ENCODE results near the gene SPATC1L. TPM values are rescaled to one million over a fixed set of nuclear protein-coding genes. Genes with fewer than 3 reads are reported as not detected.

SPATC1L gene
- total RNA-seq, 1 experiment from 2014 or later, result 36.0 TPM

DNA sequence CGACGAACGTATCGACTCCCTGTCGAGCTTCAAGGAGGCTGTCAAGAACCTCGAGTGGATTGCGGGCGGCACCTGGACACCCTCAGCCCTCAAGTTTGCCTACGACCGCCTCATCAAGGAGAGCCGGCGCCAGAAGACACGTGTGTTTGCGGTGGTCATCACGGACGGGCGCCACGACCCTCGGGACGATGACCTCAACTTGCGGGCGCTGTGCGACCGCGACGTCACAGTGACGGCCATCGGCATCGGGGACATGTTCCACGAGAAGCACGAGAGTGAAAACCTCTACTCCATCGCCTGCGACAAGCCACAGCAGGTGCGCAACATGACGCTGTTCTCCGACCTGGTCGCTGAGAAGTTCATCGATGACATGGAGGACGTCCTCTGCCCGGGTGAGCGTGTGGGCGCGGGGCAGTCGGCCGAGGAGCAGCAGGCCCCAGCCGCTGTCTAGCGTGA is 58.4 kb downstream of the SPATC1L start:
- Histone ChIP-seq H3K9me3 (ENCODE audit: control insufficient read depth, low read depth, low read length) (no peaks in the 10 kb centered on the region), H3T11ph (ENCODE audit: low read length) (no peak overlapping the region), H2BK15ac (ENCODE audit: low read depth, low read length) (no peak overlapping the region), H2BK5ac (ENCODE audit: insufficient read length, low read length) (no peak overlapping the region), H2BK120ac (ENCODE audit: low read depth, low read length, poor library complexity, severe bottlenecking) (no peak overlapping the region), H2BK20ac (ENCODE audit: low read depth, low read length, poor library complexity, severe bottlenecking) (no peak overlapping the region), H3K4me2 (ENCODE audit: insufficient read depth, insufficient read length, low read length) (no peak overlapping the region), H3K23ac (ENCODE audit: insufficient read length, low read depth, low read length) (no peak overlapping the region), H3K18ac (ENCODE audit: insufficient read length, low read depth, low read length) (no peak overlapping the region), H2BK12ac (ENCODE audit: insufficient read length, low read depth, low read length) (no peak overlapping the region), H3K4ac (ENCODE audit: low read depth, low read length) (no peak overlapping the region), H3K14ac (ENCODE audit: insufficient read depth, low read length) (no peak overlapping the region), H4K8ac (replicated peaks; ENCODE audit: insufficient read length, low read depth, low read length) (no peak overlapping the region), H3K4me1 (ENCODE audit: insufficient read depth, low read length) (no peaks in the 10 kb centered on the region), H3K27ac (ENCODE audit: insufficient read length, low read depth, low read length) (no peak overlapping the region), H4K91ac (ENCODE audit: insufficient read length, low read depth, low read length) (no peak overlapping the region), H3K27me3 (ENCODE audit: insufficient read depth, low read length) (no peaks in the 10 kb centered on the region), H2AK5ac (ENCODE audit: insufficient read length, low read length) (no peak overlapping the region), H3K23me2 (ENCODE audit: insufficient read length, low read depth, low read length, poor library complexity, severe bottlenecking) (no peaks in the 10 kb centered on the region), H3K79me1 (ENCODE audit: insufficient read depth, low read depth, low read length, poor library complexity, severe bottlenecking) (no peaks in the 10 kb centered on the region), H3K56ac (ENCODE audit: insufficient read length, low read depth, low read length) (no peak overlapping the region), H2AFZ (ENCODE audit: low read length) (no peak overlapping the region), H3K79me2 (ENCODE audit: insufficient read depth, low read length) (no peaks in the 10 kb centered on the region), H3K9ac (ENCODE audit: extremely low read depth, insufficient read length, low read length) (no peak overlapping the region), H4K20me1 (ENCODE audit: control insufficient read depth, insufficient read depth, insufficient read length) (no peaks in the 10 kb centered on the region), H4K5ac (ENCODE audit: insufficient read length, low read depth, low read length) (no peak overlapping the region)
- peak; percentile 20 for DNase-seq
- Mint-ChIP-seq H3K4me3 (no peak overlapping the region), H3K27me3 (ENCODE audit: low read depth) (no peaks in the 10 kb centered on the region), H3K9me3 (no peaks in the 10 kb centered on the region; a peak in 1 of 5 replicates), H3K4me1 (peaks cover 0 to 15% of the 10 kb centered on the region in 2 experiments; a peak in 2 of 4 replicates), H3K36me3 (ENCODE audit: insufficient read depth in 1 of 3, low read depth in 3 of 3) (peaks cover 9 to 40% (median 17%) of the 10 kb centered on the region in 3 experiments), H3K27ac (no peak overlapping the region)
- WGBS (ENCODE audit: extremely low coverage, insufficient read length, low lambda C conversion rate), result no CpG with 5 or more reads among the region's 47 CpGs
- TF ChIP-seq, protein P1, sequence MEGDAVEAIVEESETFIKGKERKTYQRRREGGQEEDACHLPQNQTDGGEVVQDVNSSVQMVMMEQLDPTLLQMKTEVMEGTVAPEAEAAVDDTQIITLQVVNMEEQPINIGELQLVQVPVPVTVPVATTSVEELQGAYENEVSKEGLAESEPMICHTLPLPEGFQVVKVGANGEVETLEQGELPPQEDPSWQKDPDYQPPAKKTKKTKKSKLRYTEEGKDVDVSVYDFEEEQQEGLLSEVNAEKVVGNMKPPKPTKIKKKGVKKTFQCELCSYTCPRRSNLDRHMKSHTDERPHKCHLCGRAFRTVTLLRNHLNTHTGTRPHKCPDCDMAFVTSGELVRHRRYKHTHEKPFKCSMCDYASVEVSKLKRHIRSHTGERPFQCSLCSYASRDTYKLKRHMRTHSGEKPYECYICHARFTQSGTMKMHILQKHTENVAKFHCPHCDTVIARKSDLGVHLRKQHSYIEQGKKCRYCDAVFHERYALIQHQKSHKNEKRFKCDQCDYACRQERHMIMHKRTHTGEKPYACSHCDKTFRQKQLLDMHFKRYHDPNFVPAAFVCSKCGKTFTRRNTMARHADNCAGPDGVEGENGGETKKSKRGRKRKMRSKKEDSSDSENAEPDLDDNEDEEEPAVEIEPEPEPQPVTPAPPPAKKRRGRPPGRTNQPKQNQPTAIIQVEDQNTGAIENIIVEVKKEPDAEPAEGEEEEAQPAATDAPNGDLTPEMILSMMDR (conservative IDR thresholded peaks at IDR 0.05), result no peak

Data from H9 (cell line).